CD4-positive, alpha-beta T cell (primary cell): Measurements from ENCODE around the gene RNU1-1. TPM values are rescaled to one million over a fixed set of nuclear protein-coding genes. Genes with fewer than 3 reads are reported as not detected.
"Not testable (repeated sequence)": the region's sequence is repeated elsewhere in the genome, so short reads cannot be mapped to it uniquely, and the experiment has no call there.

ENCODE experiments used
- ATAC-seq: fragments of 200-7000 bp; cut with Tn5 transposase; one replicate; pipeline ENCODE4 v1.10.0; 2022; ENCODE audit warnings: mild to moderate bottlenecking; ENCODE audit not compliant: poor library complexity
- CTCF ChIA-PET: fragments of 350-600 bp; sonication (Branson Sonifier 250); formaldehyde crosslinking; loops from one replicate; lab custom pipeline; 2021; ENCODE audit warnings: antibody characterized with exemption, inconsistent platforms; lab: Charles Lee
- POLR2A ChIA-PET: fragments of 350-600 bp; sonication (Branson Sonifier 250); formaldehyde crosslinking; loops from one replicate; lab custom pipeline; 2021; ENCODE audit warnings: antibody characterized with exemption, inconsistent platforms; lab: Charles Lee
- DNase-seq, 14 experiments: peaks; one replicate each; pipeline ENCODE4 v3.0.0-alpha.2; 2013 to 2020; ENCODE audit warnings: mixed read lengths in 2 of 14
- H3K27ac ChIP-seq, 2 donors: one replicate each; pipeline versions ENCODE4 v1.5.1 to v1.7.0; 2013; ENCODE audit warnings: low read length in 2 of 2, low read depth in 1 of 2, mild to moderate bottlenecking in 1 of 2
- H3K27me3 ChIP-seq, 2 experiments: 1 replicate in 1 of 2; 2 replicates in 1 of 2; pipeline versions ENCODE4 v1.6.1 to v1.7.0; 2013; ENCODE audit warnings: low read length in 2 of 2, control low read depth in 1 of 2, mild to moderate bottlenecking in 1 of 2, moderate library complexity in 1 of 2; ENCODE audit not compliant: insufficient read depth in 2 of 2, control insufficient read depth in 1 of 2
- H3K36me3 ChIP-seq: one replicate; pipeline ENCODE4 v1.6.1; 2013; ENCODE audit warnings: low read length, control low read depth; ENCODE audit not compliant: insufficient read depth
- H3K4me1 ChIP-seq: one replicate; pipeline ENCODE4 v1.6.1; 2013; ENCODE audit warnings: low read length, control low read depth; ENCODE audit not compliant: insufficient read depth
- H3K4me3 ChIP-seq: one replicate; pipeline ENCODE4 v1.5.1; 2013; ENCODE audit warnings: mild to moderate bottlenecking, low read length, moderate library complexity
- H3K9me3 ChIP-seq, 2 experiments: 1 replicate in 1 of 2; 2 replicates in 1 of 2; pipeline versions ENCODE4 v1.6.1 to v1.7.0; 2013; ENCODE audit warnings: low read length in 2 of 2, mild to moderate bottlenecking in 2 of 2, control low read depth in 1 of 2, moderate library complexity in 1 of 2; ENCODE audit not compliant: control insufficient read depth in 1 of 2, insufficient read depth in 1 of 2
- H3K27ac Mint-ChIP-seq: one replicate; pipeline ENCODE4 v1.8.0; 2020; ENCODE audit warnings: mixed read lengths
- H3K27me3 Mint-ChIP-seq: one replicate; pipeline ENCODE4 v1.8.0; 2021; ENCODE audit warnings: mixed read lengths
- H3K36me3 Mint-ChIP-seq: one replicate; pipeline ENCODE4 v1.8.0; 2021; ENCODE audit warnings: low read depth, mixed read lengths
- H3K4me1 Mint-ChIP-seq: one replicate; pipeline ENCODE4 v1.8.0; 2021; ENCODE audit warnings: low read depth, mixed read lengths
- H3K4me3 Mint-ChIP-seq: one replicate; pipeline ENCODE4 v1.8.0; 2020; ENCODE audit warnings: mild to moderate bottlenecking, mixed read lengths
- H3K9me3 Mint-ChIP-seq: one replicate; pipeline ENCODE4 v1.8.0; 2020; ENCODE audit warnings: mixed read lengths
- intact Hi-C, 2 experiments: fragments of 100-400 bp; cut with DNase I in 1 of 2; cut with micrococcal nuclease in 1 of 2; formaldehyde crosslinking; loops; one replicate each; pipeline versions ENCODE4 v1.15.1 to v1.9.0; 2023 to 2025; cut with DNase I, micrococcal nuclease
- total RNA-seq, 174 experiments: library from RNA in 2 of 174; stranded (reverse) in 2 of 174; gene quantifications; one replicate each; pipeline ENCODE4 v1.2.3 and lab custom pipeline; 2021 to 2026
- TF ChIP-seq, protein P1 (sequence below): fragments of 200-600 bp; IDR thresholded peaks from one replicate; pipeline ENCODE4 v1.8.0; 2022; ENCODE audit warnings: antibody characterized with exemption, mild to moderate bottlenecking

The RNU1-1 gene
- total RNA-seq, 2 experiments from 2014 or later = 4,982 to 5,937 TPM

DNA sequence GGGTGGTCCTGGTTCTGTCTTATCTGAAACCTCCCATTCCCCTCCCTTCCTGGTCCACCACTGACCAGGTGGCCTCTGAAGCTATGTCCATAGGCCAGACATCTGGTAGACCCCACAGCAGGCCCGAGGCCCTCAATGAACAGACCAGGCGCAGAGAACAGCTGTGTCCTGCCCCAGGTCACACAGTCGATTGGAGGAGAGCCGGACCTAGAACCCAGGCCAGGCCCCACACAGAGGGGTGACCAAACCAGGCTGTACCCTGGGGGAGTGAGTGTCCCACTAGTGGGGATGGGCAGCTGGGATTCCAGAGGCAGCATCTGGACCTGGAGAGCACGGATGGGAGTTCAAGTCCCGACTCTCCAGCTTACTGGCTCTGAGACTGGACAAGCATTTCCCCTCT is 29.2 kb downstream of the RNU1-1 start:
- CTCF ChIA-PET = no interaction called here
- H3K27ac ChIP-seq = no peak overlapping the region
- Mint-ChIP-seq H3K27ac (no peak overlapping the region), H3K4me3 (no peak overlapping the region), H3K4me1 (no peaks in the 10 kb centered on the region), H3K36me3 (peaks cover 53% of the 10 kb centered on the region), H3K27me3 (no peaks in the 10 kb centered on the region), H3K9me3 (no peaks in the 10 kb centered on the region)
- ATAC-seq (no peak), DNase-seq (no peak)
- intact Hi-C loops = no loop called here
- POLR2A ChIA-PET = no interaction called here
- no peaks in the 10 kb centered on the region for H3K9me3 ChIP-seq
- H3K27me3 ChIP-seq = no peaks in the 10 kb centered on the region
- peaks cover 36% of the 10 kb centered on the region for H3K36me3 ChIP-seq
- H3K4me3 ChIP-seq = no peak overlapping the region
- no peaks in the 10 kb centered on the region for H3K4me1 ChIP-seq
- TF ChIP-seq, protein P1, sequence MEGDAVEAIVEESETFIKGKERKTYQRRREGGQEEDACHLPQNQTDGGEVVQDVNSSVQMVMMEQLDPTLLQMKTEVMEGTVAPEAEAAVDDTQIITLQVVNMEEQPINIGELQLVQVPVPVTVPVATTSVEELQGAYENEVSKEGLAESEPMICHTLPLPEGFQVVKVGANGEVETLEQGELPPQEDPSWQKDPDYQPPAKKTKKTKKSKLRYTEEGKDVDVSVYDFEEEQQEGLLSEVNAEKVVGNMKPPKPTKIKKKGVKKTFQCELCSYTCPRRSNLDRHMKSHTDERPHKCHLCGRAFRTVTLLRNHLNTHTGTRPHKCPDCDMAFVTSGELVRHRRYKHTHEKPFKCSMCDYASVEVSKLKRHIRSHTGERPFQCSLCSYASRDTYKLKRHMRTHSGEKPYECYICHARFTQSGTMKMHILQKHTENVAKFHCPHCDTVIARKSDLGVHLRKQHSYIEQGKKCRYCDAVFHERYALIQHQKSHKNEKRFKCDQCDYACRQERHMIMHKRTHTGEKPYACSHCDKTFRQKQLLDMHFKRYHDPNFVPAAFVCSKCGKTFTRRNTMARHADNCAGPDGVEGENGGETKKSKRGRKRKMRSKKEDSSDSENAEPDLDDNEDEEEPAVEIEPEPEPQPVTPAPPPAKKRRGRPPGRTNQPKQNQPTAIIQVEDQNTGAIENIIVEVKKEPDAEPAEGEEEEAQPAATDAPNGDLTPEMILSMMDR = no peak

DNA sequence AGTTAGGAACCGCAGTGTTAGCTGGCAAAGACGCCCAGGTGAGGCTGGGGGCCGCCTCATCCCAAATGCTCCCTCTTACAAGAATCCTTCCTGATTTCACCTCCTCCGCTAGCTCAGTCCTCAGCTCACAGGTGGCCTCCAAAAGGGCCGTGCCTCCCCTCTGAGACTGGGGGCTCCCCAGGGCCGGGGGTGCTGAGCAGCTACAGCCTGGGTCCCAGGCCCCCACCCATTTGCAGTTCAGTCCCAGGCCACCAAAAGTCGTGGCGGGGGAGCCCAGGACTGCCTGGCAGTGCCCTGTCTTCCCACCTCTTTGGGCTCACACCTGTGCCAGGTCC is 29.6 kb downstream of the RNU1-1 start:
- CTCF ChIA-PET = no interaction called here
- no peaks in the 10 kb centered on the region for H3K4me1 Mint-ChIP-seq
- ATAC-seq (no peak), DNase-seq (no peak)
- H3K9me3 Mint-ChIP-seq = no peaks in the 10 kb centered on the region
- intact Hi-C loops = no loop called here
- TF ChIP-seq, protein P1 = no peak
- no peak overlapping the region for H3K4me3 Mint-ChIP-seq
- no peaks in the 10 kb centered on the region for H3K4me1 ChIP-seq
- no peaks in the 10 kb centered on the region for H3K27me3 ChIP-seq
- no peaks in the 10 kb centered on the region for H3K27me3 Mint-ChIP-seq
- H3K27ac ChIP-seq = no peak overlapping the region
- peaks cover 34% of the 10 kb centered on the region for H3K36me3 ChIP-seq
- no peak overlapping the region for H3K27ac Mint-ChIP-seq
- no peaks in the 10 kb centered on the region for H3K9me3 ChIP-seq
- H3K36me3 Mint-ChIP-seq = peaks cover 53% of the 10 kb centered on the region
- POLR2A ChIA-PET = interaction anchor here (0.5 kb wide), 1 partner anchor 15 kb away, joined by 3 read pairs; no protein-coding TSS in a partner anchor
- no peak overlapping the region for H3K4me3 ChIP-seq

GRCh38 chr1:16483639-16484500 is 30.2 kb downstream of the RNU1-1 start:
- H3K36me3 Mint-ChIP-seq = peaks cover 47% of the 10 kb centered on the region
- intact Hi-C loops, H3K4me3 Mint-ChIP-seq, H3K27ac Mint-ChIP-seq, H3K4me3 ChIP-seq, CTCF ChIA-PET, H3K27me3 Mint-ChIP-seq, H3K4me1 ChIP-seq, H3K27ac ChIP-seq, H3K27me3 ChIP-seq, H3K4me1 Mint-ChIP-seq, H3K9me3 ChIP-seq, H3K9me3 Mint-ChIP-seq, DNase-seq, ATAC-seq: not testable (repeated sequence)
- peaks cover 33% of the 10 kb centered on the region for H3K36me3 ChIP-seq
- POLR2A ChIA-PET = interaction anchor here (0.5 kb wide), 1 partner anchor 16 kb away, joined by 3 read pairs; no protein-coding TSS in a partner anchor

DNA sequence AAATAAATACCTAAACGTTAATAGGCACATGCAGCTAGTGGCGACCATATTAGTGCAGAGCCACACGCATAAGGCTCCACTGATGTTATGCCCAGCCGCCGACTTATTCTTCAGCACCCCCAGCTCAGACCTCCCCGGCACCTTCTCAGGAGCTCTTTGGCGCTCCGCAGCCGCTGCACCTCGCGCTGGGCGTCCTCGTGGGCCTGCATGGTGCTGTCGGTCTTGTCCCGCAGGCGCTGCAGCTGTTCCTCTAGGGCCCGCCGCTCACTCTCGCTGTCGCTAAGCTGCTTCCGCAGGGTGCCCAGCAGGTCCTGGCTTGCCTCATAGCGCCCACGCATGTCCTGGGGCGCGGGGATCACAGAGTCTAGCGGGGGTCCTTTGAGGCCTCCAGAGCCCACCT is 30.9 kb downstream of the RNU1-1 start:
- POLR2A ChIA-PET, H3K27me3 Mint-ChIP-seq: not testable (repeated sequence)

More for the DNA sequence above, 30.9 kb downstream of the RNU1-1 start:
- H3K4me1 Mint-ChIP-seq, H3K4me3 ChIP-seq, H3K27me3 ChIP-seq, H3K9me3 ChIP-seq, H3K4me3 Mint-ChIP-seq, intact Hi-C loops, H3K9me3 Mint-ChIP-seq, ATAC-seq, DNase-seq, H3K27ac ChIP-seq, CTCF ChIA-PET, H3K27ac Mint-ChIP-seq, H3K4me1 ChIP-seq: not testable (repeated sequence)
- H3K36me3 Mint-ChIP-seq = peaks cover 47% of the 10 kb centered on the region
- H3K36me3 ChIP-seq = peaks cover 35% of the 10 kb centered on the region
